NCI-H2029 (cell line): ENCODE results near the gene INPP5D.
"Not testable (repeated sequence)": the region's sequence is repeated elsewhere in the genome, so short reads cannot be mapped to it uniquely, and the experiment has no call there.

ENCODE experiments used
- DNase-seq: peaks from one replicate; lab custom pipeline; 2025; lab: John Stamatoyannopoulos, UW

The INPP5D gene

DNA sequence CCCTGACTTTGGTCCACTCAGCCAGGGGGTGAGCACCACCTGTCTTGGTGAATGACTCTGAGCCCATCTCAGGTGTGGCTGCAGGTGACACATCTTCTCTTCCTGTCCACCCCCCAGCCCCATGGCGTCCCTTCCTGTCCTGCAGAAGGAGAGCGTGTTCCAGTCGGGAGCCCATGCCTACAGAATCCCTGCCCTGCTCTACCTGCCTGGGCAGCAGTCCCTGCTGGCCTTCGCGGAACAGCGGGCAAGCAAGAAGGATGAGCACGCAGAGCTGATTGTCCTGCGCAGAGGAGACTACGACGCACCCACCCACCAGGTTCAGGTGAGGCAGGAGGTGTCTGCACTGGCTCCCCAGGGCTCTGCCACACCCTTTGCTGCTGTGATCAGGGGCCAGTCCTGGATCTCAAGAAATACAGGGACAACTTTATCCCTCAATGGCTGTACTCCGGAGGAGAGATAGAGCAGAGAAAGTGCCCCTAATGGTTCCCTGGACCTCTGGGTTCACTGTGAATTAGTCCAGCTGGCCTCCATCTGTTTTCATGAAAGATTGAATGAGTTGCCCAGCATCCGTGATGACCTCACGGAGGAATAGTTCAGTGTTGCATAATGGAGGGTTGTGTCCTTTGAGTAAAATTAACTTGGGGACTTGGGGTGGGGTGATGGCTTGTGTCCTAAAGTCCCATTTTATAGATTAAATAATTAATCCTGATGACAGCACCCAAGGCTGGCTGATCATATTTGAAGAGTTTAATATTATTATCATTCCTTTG lies 27.4 kb upstream of the INPP5D start, which contains the start of gene NEU2:
NEU2 (plus strand) TSS at position 122 of the 770 bp plus-strand sequence; CDS start at position 122, 0 bp downstream.
- no peak for DNase-seq

DNA sequence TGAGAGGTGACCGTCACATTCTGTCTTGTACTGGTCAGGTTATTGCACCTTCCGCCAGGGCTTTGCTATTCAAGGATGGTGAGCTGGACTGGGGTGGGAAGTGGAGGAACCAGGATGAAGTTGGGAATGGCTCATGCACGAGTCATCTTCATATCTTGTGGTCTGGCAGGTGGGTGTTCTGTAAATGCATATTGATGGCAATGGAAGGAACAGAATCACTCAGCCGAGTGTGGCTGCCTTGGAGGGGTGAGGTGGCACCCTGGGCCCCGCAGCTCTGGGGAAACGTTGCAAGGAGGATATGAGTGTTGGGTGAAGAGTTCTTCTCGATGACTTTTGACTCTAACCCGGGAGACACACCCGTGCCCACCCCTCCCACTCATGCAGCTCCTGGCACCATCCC lies 26.5 kb upstream of the INPP5D start:
- no peak for DNase-seq

DNA sequence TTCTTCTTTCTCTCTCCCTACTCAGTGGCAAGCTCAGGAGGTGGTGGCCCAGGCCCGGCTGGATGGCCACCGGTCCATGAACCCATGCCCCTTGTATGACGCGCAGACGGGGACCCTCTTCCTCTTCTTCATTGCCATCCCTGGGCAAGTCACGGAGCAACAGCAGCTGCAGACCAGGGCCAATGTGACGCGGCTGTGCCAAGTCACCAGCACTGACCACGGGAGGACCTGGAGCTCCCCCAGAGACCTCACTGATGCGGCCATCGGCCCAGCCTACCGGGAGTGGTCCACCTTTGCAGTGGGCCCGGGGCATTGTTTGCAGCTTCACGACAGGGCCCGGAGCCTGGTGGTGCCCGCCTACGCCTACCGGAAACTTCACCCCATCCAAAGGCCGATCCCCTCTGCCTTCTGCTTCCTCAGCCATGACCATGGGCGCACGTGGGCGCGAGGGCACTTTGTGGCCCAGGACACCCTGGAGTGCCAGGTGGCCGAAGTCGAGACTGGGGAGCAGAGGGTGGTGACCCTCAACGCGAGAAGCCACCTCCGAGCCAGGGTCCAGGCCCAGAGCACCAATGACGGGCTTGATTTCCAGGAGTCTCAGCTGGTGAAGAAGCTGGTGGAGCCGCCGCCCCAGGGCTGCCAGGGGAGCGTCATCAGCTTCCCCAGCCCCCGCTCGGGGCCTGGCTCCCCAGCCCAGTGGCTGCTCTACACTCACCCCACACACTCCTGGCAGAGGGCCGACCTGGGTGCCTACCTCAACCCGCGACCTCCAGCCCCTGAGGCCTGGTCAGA lies 25.9 kb upstream of the INPP5D start:
- DNase-seq, result no peak

DNA sequence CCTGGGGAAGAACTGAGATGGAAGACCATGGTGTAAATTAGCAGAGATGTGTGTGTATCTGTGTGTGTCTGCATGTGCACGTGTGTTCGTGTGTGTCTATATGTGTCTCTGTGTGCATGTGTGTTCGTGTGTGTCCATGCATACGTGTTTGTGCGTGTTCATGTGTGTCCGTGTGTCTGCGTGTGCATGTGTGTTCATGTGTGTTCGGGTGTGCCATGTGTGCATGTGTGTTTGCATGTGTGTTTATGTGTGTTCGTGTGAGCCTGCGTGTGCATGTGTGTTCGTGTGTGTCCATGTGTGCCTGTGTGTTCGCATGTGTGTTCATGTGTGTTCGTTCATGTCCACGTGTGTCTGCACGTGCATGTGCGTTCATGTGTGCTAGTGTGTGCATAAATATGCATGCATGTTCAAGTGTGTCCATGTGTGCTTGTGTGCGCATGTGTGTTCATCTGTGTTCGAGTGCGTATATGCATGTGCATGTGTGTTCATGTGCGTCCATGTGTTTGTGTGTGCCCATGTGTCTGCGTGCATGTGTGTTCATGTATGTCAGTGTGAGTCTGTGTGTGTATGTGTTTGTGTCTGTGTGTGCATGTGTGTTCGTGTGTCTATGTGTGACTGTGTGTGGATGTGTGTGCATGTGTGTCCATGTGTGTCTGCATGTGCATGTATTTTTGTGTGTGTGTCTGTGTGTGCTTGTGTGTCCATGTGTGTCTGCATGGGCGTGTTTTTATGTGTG lies 24.5 kb upstream of the INPP5D start:
- no peak for DNase-seq

DNA sequence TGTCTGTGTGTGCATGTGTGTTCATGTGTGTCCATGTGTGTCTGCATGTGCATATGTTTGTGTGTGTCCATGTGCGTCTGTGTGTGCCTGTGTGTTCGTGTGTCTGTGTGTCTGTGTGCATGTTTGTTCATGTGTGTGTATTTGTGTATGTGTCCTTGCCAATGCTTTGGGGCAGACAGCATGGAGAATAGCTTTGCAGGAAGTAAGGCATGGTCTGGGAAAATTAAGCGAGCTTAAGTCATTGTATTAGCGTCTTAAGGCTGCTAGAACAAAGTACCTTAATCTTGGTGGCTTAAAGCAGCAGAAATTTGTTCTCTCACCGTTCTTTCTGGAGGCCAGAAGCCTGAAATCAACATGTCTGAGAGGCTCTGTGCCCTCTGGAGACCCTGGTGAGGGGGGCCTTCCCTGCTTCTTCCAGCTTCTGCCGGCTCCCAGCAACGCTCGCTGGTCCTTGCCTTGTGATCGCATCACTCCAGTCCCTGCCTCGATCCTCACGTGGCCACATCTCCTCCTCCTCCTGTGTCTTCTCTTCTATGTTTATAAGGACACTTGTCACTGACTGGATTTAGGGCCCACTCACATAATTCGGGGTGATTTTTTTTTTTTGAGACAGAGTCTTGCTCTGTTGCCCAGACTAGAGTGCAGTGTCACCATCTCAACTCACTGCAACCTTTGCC lies 23.8 kb upstream of the INPP5D start:
- no peak for DNase-seq

DNA sequence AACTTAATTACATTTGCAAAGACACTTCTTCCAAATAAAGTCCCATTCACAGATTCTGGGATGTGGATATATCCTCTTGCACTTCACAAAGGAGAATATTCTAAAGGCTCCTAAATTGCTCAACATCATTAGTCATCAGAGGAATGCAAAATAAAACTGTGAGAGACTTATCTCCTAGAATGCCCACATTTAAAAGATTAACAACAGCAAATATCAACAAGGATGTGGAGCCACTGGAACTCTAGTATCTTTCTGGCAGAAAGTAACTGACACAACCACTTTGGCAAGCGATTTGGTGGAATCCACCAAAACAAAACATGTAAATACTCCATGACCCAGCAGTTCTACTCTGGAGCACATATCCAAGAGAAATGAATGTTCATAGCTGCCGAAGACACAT lies 23.1 kb upstream of the INPP5D start:
- DNase-seq, result no peak

DNA sequence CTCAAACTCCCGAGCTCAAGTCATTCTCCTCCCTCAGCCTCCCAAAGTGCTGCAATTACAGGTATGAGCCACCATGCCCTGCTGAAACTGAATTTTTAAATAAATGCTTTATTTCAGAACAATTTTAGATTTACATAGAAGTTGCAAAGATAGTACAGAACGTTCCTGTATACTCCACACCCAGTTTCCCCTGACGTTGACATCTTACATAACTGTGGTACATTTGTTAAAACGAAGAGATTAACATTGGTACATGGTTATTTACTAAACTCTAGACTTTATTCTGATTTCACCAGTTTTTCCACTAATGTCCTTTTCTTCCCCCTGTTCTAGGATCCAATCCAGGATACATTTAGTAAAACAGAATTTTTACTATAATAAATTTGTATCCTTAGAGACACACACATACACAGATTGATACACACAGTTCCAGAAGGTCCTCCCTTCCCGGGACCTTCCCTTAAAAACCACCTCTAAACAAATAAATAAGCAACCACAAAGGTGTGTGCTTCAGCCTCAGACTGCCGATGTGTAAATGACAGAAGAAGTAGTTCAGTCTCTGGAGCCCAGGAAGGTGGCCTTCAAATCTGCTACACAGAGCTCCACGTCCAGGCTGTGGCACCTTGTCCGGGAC lies 20.8 kb upstream of the INPP5D start:
- no peak for DNase-seq

DNA sequence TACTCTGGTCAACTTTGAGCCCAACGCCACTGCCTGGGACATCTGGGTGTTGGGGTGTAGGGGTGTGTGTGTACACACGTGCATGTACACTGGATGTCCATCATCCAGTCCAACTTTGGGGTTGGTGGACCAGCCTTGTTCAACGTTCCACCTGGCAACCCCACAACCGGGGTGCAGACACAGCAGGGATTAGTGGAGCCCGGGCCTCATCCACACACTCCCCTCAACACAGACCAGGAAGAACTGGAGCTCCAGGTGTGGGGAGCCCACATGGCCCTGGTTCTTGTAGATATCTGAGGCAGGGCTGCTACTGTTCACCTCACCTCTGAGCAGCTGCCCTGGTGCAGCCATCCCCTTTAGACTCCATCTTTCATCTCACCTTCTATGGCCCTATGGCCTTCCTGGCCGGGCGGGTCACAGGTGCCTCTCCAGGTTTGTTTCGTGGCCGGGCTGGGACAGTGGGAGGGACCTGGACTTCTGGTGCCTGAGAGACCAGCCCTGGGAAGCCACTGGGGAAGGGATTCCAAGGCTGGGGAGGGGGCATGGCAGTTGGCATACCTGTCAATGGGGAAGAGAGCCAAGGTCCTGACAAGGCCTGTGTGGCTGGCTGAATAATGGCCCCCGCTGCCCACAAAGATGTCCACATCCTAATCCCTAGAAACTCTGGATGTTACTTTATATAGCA lies 20.2 kb upstream of the INPP5D start:
- no peak for DNase-seq

DNA sequence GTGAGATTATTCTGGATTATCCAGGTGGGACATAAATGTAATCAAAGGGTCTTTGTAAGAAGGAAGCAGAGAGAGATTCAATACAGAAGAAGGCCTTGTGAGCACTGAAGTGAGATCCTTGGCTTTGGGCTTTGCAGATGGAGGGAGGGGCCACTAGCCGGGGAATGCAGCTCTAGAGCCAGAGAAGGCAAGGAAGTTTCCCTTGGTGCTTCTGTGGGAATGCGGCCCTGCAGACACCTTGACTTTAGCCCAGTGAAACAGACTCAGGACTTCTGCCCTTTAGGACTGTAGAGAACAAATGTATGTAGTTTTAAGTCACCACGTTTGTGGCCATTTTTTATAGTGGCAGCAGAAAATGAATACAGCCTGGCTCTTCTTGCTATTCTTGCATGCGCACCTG lies 19.6 kb upstream of the INPP5D start:
- DNase-seq, result no peak

DNA sequence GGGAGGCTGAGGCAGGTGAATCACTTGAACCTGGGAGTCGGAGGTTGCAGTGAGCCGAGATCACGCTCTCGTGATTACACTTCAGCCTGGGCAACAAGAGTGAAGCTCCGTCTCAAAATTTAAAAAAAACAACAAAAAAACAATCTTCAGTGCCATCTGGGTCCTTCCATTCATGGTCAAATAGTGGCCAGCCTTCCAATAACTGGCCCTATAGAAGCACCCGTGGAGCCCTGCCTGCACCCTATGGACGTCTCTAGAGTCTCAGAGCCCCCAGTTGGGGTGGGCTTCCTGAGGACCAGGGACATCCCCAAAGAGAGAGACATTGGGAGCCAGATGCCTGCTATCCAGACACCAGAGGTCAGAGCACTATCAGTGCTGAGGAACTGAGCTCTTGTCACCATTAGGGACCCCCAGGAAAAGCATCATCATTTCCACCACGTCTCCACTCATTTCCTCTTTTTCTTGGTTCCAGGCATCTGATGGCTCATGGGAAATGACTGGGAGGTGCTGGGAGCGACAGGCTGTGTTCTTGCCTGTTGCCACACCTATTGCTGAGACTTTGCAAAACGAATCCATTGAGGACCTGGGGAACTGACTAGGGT lies 18.3 kb upstream of the INPP5D start:
- no peak for DNase-seq

DNA sequence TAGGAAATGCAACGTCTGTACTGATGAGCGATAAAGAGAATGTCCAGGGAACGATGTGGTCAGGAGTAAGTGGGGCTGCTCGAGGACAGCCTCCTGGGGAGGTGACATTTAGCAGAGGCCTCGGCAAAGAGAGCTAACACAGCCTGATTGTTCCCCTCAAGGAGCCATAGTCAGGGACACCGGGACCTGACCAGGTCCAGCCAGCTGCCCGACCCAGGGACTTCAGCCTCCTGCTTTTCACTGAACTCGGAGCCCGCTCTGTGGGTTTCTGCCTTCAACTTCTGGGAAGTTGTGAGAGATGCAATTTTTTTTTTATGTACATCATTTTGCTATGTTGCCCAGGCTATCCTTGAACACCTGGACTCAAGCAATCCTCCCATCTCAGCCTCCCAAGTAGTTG lies 17.6 kb upstream of the INPP5D start:
- DNase-seq, result no peak

DNA sequence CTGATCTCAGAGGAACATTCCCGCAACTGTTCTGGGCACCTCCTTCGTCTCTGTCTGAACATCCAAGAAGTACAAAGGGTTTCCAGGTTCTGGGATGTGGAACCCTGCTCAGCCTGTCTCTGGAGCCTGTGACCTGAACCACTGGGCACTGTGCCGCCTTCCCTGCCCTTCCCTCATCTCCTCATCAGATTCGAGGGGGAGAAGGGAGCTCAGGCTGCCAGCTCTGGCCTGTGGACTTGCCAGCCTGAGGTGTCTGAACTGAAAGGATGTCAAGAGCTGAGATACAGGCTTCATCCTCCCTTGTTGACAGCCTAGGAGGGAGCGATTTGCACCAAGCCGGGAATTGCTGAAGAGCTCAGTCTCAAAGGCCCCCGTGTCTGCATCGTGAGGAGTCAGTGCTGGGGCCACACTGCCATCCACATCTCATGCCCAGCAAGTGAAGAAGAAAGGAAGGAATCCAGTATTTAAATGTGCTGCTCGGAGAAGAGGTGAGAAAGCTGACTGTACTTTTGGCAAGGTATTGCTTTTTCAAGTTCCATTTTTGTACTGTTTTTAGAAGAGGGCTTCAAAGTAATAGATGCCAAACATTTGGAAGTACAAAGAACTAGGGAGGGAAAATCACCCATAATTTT lies 15.1 kb upstream of the INPP5D start:
- no peak for DNase-seq

DNA sequence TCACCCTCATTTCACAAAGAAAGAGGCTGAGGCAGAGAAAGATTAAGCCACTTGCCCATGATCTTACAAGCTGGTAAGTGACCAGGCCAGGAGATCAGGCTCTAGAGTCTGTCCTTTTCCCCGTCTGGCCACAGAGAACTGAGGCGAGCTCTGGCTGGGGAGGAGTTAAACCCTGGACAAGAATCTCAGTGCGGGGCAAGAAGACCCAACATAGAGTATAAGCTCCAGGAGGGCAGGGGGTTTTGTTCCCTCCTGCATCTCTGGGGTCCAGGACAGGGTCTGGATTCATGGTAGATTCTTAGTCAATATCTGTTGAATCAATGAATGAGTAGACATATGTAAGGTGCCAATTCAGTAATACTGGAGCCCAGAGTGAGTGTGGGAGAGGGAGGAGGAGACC lies 12.9 kb upstream of the INPP5D start:
- DNase-seq, result no peak

DNA sequence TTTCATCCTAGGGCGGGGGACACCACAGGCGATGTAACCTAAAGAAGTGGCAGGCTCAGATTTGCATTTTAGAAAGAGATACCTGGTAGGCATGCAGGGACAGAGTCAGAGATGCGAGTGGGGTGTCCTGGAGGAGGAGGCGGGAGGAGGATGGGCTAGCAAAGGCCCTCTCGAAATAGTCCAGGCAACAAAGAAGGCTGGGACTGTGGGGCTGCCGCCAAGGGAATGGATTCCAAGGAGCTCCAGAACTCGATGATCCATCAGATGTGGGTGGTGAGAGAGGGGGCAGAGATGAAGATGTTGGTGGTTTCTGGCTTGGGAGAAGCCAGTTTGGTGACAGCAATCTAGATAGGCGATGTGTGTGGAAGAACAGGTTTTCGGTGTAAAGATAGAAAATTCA lies 12.5 kb upstream of the INPP5D start:
- no peak for DNase-seq

DNA sequence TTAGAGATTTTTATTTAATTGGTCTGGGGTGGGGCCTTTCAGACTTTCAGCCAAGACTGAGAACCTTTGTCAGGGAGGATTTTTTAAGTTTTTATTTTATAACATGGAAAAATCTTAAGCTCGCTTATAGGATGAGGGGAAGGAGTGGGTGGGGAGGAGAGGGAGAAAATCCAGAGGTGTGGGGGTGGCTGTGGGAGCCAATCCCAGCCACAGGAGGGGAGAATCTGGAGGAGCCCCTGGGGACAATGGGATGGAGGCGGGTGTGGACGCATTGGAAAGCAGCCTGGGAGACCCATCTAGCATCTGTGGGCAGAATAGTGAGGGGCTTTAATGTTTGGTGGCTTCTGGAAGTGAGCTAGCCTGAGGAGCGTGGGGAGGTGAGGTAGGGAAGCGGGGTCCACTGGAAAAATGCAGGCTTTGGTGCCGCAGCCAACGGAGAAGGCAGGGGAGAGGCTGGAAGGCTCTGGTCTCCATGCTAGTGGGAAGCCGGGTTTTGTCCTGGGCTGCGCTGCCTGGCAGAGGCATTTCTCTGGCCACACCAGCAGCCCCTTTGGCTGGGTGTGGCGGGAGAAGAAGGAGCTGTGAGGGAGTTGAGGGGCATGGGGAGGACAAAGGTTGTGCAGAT lies 11.5 kb upstream of the INPP5D start:
- no peak for DNase-seq

DNA sequence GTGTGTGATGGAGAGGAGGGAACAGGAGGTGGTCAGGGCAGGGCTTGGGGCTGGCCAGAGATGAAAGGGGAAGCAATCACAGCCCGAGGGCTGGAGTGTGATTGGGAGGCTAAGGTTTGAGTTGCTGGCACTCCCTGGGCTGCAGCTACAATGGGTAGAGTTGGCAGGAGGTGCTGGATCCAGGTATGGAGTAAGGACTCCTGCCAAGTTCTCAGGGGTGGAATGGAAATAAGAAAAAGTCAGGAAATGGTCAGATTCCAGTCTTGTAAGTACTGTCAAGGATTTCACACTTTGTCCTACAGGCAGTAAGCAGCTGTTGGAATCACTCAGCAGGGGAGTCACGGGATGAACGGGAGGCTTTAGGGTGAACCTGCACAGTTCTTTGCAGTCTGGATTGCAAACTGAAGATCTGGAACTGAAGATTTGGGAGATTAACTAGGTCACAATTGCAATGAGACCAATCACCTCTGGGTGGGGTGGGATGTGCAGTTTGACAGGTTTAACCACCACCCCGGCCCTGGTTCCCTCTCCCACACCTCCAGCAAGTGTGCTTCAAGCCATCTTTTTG lies 10.9 kb upstream of the INPP5D start:
- no peak for DNase-seq

DNA sequence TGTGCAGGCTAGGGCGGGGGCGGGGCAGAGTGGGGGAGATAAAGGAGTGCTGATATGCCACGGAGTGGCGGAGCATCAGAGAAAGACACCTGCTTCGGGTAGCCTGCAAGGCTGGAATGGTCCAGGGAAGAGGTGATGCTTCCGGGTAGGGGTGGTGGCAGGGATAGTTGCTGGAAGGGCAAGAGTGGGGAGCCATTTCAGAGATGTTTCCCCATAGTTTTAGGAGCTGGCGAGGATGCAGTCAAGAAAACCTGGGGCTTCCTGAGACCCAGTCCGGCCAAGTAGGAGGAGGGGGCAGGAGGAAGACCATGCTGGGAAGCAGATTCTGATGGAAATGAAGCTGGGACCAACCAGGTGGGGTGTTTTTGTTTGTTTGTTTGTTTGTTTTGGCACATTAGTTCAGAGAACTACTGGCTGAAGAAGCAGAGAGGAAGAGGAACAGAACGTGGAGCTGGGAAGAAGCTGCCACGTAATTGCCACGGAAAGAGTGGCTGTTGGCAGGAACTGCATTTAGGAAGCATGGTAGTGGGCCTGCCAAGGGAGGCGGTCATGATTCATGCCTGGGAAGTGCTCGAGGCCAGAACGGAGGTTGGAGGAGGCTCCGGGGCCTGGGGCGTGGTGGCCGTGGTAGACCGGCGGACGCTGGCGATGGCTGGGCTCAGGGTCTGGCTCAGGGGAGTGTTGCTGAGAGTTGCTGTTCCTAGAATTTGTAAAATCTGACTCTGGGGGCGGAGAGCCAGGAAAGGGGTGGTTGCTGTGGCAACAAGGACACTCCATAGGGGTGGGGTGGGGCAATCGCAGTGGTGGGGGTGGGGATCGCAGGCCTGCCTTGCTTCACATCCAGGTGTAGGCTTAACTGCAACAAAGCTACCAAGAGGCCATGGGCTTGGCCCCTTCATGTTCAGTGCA lies 8.6 kb upstream of the INPP5D start:
- no peak for DNase-seq

DNA sequence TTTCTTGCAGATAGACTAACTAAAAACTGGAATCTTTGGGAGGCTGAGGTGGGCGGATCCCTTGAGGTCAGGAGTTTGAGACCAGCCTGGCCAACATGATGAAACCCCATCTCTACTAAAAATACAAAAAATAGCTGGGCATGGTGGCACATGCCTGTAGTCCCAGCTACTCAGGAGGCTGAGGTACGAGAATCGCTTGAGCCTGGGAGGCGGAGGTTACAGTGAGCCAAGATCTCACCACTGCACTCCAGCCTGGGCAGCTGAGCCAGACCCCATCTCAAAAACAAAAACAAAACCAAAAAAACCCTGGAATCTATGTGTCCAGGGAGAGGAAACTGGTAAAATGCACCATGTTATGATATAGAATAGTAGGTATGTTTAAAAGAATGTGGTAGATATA lies 7.6 kb upstream of the INPP5D start:
- not testable (repeated sequence) for DNase-seq
